RKO (cell line): ENCODE data around the gene IL1RAPL2.
"Not testable (repeated sequence)": the region's sequence is repeated elsewhere in the genome, so short reads cannot be mapped to it uniquely, and the experiment has no call there.

ENCODE experiments used
- DNase-seq: peaks from one replicate; pipeline ENCODE4 v3.0.0-alpha.2; 2016; ENCODE audit warnings: low spot score

IL1RAPL2 gene

DNA sequence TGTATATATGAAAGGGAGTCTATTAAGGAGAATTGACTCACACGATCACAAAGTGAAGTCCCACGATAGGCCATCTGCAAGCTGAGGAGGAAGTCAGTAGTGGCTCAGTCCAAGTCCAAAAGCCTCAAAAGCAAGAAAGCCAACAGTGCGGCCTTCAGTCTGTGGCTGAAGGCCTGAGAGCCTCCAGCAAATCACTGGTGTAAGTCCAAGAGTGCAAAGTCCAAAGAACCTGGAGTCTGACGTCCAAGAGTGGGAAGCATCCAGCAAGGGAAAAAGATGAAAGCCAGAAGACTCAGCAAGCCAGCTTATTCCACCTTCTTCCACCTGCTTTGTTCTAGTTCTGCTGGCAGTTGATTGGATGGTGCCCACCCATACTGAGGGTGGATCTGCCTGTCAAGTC is 104.1 kb downstream of the IL1RAPL2 start:
- DNase-seq: no peak

DNA sequence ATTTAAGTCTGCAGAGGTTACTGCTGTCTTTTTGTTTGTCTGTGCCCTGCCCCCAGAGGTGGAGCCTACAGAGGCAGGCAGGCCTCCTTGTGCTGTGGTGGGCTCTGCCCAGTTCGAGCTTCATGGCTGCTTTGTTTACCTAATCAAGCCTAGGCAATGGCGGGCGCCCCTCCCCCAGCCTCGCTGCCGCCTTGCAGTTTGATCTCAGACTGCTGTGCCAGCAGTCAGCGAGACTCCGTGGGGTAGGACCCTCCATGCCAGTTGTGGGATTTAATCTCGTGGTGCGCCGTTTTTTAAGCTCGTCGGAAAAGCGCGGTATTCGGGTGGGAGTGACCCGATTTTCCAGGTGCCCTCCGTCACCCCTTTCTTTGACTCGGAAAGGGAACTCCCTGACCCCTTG is 111.5 kb downstream of the IL1RAPL2 start:
- not testable (repeated sequence) for DNase-seq

DNA sequence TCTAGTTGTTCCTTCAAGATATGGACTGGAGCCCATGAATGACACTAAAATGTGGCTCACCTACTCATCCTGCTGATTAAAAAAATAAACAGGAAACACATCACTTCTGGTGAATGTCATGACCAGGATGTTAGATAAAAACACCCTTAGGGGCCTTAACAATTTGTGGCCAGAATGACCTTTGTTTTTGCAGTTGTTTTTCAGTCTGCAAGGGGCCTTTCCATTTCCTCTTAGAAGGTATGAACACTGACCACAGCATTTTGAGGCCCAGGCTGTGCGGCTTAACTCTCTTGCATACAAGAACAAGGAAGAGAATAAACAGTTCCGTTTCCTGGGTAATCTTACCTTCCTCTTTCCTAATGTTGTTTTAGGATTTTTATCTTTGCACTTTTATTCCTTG is 113.2 kb downstream of the IL1RAPL2 start:
- no peak for DNase-seq

DNA sequence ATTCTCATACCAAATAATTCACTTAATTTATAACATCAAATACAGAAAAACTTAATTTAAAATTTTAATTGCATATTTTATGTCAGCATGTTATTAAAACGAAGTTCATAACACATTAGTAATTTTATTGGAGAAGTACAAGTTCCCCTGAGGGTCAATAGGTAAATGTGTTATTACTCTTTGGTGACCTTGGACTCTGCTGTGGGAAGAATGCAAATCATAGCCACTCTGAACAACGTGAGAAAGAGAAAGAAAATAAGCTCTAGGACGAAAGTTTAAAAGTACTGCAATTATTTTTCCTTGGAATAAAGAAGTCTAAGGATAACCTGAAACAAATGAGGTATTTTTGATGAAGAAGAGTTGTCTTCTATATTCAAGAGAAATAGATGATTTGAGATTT is 115.2 kb downstream of the IL1RAPL2 start:
- no peak for DNase-seq

DNA sequence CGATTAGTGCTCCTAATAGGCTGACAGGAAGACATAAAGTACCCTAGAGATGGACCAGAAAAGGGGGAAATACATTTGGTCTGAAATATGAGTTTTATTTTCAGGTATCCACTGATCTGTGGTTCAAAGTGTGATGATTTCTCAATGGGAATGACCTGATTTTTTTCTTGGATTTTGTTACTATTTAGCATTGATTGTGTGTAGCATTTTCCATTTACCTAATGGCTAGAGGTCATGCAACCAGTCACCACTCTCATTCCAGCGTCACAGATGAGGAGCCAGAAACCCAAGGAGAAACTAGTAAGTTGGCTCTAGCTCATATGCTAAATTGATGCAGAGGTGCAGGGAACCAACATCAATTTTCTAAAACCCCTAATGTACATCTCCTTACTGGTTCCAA is 118.1 kb downstream of the IL1RAPL2 start:
- DNase-seq: no peak

DNA sequence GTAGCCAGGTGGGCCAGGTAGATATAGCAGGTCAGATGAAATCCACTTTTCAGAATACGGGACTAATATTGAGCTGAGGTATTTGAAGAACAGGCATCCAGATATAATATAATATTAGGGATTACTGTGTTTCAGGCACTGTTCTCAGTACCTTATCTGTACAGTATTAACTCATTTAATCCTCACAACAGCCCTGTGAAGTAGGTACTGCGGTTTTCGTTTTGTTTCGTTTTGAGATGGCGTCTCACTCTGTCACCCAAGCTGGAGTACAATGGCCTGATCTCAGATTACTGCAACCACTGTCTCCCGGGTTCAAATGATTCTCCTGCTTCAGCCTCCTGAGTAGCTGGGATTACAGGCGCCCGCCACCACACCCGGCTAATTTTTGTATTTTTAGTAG is 129.6 kb downstream of the IL1RAPL2 start:
- no peak for DNase-seq

DNA sequence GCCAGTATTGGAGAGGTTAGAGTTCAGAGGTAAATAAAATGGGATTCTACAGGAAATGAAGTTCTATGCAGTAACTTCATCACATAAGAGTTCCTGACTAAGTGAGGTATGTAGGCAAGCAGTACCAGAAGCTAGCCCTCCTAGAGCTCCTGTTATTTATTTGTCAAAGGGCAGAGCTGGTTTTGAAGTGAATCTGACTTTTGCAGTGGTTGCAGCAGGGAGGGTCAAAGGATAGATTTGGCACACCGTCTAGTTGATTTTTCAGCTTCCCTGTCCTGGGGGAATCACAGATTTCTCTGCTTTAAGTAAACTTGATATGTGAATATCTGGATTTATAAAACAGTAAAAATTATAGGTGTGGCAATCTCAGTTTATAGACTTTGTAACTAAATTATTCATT is 130.7 kb downstream of the IL1RAPL2 start:
- no peak for DNase-seq

DNA sequence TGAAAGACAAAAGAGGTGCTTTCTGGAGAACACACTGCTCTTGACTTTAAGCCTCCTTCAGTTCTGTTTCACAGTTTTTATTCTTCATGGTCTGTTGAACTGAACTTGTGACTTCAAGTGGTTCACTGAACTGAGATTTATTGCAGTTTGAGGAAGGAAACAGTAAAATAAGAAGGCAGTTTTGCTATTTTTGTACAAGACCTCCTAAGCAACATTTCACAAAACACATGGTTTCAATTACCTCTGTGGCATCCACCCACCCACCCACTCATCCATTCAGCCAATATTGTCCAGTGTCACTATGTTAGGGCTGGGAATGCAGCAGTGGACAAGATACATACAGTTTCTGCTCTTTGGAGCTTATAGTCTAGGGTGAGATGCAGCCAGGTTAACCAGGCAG is 131.3 kb downstream of the IL1RAPL2 start:
- DNase-seq: no peak

DNA sequence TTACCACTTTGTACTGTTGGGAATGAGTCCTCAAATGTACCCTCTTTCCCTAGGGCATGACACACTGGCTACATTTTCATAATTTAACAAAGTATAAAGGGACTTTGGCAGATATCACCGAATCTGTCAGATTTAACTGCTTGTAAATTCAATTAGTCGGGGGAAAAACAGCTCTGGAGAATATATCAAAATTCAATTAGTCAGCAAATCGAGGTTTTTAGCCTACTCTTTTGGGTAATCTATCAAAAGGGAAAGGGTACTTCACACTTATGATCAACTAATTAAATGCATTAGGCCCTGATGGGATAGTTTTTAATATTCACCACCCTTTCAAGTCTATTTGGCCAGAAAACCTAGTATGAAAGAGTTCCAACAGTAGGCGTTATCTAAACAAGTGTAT is 141.0 kb downstream of the IL1RAPL2 start:
- DNase-seq: no peak

DNA sequence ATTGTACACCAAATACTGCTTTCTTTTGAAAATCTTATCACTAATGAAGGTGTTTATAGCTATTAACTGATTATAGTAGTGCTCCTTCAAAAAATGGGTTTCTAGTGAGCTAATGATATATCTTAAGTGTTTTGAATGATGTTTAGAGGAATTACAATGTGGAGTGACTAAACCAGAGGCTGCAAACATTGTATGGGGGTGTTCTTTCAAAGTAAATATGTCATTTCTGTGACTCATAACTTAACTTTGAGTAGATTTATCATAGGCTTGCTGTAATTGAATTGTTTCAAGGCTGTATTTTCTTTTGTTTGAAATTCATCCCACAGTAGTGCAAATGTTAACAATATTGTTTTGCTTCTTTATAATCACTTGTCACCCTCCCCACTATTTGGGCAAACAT is 141.6 kb downstream of the IL1RAPL2 start:
- peak; percentile 2 for DNase-seq

DNA sequence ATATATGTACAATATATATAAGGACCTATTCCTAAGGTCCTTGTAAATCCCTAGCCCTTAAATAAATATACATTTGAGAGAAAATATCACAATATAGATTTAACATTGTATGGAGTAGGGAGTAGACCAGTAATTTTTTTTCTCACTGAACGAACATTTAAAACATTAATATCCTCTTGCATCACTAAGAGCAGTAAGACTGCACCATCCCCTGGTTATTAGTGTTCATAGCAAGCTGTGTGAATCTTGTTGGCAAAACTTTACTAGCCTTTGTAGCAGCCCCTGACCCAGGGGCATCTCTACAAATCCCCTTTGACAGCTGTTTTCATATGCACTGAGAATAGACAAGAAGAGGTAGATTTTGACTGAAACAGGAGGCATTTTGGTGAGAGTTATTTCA is 146.5 kb downstream of the IL1RAPL2 start:
- peak; percentile 4 for DNase-seq

DNA sequence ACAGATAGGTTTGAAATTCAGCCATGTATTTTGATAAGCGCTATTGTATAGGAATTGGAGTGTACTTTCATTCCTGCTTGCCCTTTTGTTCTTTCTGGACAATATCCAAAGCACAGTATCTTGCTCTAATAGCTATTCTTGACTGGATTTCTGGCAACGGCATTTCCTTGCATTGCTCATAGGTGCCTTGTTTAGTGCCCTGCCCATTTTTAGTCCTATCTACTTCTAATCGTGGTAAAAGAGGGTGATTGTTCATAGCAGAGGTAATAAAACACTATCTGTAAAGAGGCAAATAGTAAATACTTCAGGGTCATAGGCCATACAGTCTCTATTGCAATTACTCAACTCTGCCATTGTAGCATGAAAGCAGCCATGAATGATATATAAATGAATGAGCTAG is 155.9 kb downstream of the IL1RAPL2 start:
- no peak for DNase-seq

DNA sequence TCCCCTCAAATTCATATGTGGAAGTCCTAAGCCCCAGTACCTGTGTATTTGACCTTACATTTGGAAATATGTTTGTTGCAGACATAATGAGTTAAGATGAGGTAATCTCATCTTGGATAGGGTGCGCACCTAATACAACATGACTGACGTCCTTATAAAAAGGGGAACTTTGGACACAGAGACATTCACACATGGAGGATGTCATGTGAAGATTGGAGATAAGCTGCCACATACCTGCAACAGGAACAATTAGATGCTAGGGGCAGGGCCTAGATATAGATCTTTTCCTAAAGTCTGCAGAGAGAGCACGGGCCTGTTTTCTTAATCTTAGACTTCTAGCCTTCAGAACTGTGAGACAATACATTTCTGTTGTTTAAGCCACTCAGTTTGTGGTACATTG is 162.5 kb downstream of the IL1RAPL2 start:
- DNase-seq: no peak

DNA sequence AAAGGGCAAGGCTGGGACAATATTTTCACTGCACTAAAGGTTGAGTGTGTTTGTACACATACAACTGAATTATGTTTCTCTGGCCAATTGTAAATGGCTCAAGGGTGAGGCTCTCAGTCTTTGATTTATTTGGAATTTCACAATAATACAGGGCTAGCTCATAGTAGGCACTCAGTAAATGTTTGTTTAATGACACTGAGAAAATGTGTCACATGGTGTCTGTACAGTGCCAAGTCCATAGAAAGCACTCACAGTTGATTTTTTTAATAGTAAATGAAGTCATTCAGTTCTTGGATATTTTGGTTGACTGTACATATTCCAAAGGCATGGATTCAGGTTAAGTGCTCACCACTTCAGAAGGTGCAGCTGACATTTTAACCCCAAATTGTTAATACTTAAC is 176.4 kb downstream of the IL1RAPL2 start:
- peak; percentile 1 for DNase-seq

DNA sequence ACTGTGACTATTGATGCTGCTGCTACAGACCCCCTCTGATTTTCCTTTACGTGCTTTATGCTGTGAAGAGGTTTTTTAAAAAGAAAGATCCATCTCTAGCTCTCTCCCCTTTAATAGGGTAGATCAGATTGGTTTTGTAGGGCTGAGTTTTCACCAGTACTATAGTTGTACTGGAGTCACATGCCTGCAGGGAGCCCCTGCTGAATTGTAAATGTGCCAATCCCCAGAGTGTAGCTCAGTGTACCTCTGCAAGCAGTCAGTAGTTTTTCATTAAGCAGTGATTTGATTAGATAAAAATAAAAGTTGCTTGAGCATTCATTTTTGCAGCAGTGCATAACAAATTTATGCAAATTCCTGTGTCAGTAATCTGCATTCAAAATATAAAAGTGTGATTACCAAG is 179.2 kb downstream of the IL1RAPL2 start:
- no peak for DNase-seq

DNA sequence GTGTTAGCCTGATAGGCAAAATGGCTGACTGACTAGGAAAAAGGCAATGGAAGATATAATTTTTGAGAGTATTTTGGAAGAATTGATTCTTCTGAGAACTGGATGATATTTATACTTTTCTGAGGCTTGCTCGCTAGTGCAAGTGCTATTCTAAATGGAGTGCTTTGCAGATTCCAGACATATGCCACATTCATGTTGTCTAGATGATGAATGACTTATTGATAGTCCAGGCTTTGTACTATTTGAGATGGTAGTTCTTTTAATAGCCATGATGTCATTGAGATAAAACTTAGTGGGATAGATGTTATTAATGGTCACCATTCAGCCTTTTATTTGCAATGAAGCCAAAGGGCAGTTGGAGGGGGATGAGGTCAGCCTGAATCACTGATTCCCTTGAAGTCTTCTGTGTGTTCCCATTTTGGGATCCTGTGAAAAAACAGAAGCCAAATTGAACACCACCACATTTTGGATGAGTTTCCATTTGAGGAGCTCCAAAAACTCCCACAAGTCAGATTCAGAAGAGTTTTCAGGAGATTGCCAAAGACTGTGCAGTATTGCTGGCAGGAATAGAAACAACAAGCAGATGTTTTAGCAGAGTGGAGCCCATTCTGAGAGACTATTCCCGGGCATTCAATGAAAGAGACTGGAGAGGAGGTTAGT is 184.1 kb downstream of the IL1RAPL2 start:
- DNase-seq: no peak

DNA sequence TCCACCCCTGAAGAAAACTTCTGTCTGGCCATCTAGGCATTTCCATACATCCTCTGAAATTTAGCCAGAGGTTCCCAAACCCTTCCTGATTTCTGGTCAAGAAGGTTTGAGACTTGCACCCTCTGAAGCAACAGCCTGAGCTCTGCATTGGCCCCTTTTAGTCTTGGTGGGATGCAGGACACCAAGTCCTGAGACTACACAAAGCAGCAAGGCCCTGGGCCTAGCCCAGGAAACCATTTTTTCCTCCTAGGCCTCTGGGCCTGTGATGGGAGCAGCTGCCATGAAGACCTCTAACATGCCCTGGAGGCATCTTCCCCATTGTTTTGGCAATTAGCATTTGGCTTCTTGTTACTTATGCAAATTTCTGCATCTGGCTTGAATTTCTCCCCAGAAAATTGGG is 196.6 kb downstream of the IL1RAPL2 start:
- no peak for DNase-seq

DNA sequence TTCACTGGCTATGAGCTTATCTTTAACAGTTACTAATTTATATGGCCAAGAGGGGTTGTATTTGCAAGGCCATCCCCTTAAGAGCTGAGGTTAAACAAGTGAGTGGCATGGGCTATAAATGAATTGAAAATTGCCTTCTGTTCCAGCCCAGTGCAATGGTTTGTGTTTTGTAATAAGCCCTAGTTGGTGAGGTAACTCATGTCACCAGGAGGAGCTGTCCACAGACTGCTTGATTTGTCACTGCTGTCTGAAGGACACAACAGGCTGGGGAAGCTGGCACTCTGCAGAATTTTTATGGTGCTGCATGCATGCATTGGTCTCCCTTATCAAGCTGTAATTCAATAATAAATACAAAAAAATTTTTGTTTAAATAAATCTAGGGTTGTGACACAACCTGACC is 223.8 kb downstream of the IL1RAPL2 start:
- no peak for DNase-seq

DNA sequence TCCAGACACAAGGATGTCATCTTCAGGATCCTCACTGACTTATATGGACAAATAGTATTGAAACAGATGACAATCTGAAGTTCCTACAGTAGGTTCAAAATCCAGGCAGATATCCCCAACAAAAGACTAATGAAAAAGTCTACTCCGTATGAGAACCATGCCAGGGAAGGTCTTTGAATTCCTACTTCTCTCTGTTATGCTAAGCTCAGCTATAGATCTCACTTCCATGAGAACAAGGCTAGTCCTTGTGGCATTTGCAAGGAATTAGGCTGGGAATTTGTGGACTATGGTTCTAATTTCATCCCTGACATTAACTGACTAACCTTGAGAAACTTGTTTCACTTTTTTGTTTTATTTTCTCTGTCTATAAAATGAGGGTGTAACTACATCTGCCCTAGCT is 229.8 kb downstream of the IL1RAPL2 start:
- no peak for DNase-seq

DNA sequence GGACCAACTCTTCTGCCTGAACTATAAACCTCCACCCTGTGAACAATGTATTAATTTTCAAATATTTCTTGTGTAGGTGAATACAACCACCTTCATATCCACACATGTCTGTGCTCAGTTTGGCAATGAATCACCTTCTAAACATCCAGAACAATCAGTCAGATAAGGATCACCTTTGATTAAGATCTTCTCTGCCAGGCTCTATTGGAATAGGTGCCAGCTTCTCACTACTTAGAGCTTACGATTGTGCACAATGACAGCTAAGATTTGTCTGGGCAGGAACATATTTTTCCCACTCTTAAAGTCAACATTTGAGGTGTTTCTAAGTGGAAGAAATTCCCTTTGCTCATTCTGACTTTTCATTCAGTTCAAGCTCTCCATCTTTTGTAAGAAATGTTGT is 237.2 kb downstream of the IL1RAPL2 start:
- no peak for DNase-seq

DNA sequence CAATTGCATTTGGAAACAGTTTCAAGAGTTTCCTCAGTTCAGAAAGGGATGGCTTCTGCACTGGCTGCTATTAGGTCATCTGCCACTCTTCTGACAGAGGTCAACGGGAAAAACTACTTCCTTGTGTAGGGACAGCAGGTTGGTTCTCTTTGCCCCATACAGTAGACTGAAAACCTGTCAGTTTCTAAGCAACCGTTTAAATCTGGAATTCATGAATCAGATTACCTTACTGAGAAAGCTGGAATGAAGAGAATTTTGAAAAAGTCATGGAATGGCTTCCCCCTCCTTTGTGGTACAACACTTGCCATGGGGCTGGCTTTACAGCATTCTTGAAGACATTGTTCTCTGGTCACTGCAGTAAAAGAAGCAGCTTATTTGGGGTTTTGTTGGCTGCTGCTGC is 240.3 kb downstream of the IL1RAPL2 start:
- no peak for DNase-seq

DNA sequence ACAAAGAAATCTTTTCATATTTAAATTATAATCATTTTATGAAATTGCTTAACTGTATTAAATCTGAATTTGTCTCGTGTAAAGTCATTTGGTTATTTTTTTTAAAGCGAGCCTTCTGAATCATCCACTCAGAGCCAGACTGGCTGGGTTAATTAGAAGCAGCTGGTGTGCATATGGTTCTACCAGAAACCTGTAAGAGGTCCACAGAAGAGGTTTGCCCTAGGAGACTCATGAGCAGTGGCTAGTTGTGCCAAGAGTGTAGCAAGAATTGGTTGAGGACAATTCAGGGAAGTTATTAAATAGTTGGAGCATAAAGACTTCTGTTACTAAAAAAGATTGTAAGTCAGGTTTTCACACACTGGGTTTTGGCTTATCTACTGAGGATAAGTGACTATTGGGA is 267.4 kb downstream of the IL1RAPL2 start:
- DNase-seq: no peak

DNA sequence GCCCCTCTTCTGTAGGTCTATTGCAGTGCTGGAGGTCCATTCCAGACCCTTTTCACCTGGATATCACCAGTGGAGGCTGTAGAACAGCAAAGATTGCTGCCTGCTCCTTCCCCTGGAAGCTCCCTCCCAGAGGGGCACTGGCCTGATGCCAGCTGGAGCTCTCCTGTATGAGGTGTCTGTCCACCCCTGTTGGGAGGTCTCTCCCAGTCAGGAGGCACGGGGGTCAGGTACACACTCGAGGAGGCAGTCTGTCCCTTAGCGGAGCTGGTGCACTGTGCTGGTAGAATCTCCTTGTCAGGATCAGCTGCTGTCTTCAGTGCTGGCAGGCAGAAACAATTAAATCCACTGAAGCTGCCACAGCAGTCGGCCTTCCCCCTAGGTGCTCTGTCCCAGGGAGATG is 276.6 kb downstream of the IL1RAPL2 start:
- DNase-seq: no peak

DNA sequence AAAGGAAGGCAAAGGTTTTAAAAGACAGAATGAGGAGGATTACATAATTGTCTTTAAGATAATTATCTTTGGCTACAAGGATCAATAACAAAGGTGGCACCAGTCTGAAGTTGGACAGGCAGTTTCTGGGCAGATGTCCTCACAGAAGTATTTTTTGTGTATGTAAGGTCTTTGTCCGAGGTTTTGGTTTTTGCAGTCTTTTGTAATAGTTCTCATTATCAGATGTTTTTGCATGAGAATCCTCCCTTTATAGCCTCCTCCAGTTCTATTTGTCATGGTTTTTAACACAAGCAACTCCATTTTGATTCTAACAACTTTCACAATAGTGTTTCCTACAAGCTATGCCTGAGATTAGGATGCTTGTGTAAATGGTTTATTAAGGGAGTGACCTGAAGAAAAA is 286.2 kb downstream of the IL1RAPL2 start:
- DNase-seq: no peak

DNA sequence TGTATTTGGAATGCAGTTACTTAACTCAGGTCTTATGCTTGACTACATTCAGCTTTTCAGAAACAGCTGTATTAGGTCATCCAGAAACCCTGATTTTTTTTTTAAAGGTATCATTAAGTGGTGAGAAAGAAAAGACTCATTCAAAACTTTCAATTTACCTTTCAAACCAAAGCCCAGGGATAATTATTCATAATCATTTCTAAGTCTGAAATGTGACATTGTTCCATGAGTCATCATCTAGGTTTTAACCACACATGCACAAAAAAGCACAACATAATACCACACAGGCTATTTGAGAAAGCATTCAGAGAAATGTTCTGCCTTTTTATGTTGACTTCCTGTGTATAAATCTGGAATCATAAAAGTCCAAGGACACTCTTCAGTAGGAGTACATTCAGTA is 288.2 kb downstream of the IL1RAPL2 start:
- no peak for DNase-seq
